SW480 (cell line): ENCODE results near the gene PPP1R27.
A peak's percentile ranks its signal among the peaks of the same experiment; 100 is the strongest.

ENCODE experiments used
- DNase-seq: peaks from one replicate; pipeline ENCODE4 v3.0.0-alpha.2; 2016; ENCODE audit warnings: low spot score

The PPP1R27 gene, protein sequence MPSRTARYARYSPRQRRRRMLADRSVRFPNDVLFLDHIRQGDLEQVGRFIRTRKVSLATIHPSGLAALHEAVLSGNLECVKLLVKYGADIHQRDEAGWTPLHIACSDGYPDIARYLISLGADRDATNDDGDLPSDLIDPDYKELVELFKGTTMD

GRCh38 chr17:81834831-81835267 is at the start of gene PPP1R27:
Gene PPP1R27 (minus strand): TSS chr17:81835050. CDS start chr17:81834953, 97 bp downstream.
- no peak for DNase-seq

GRCh38 chr17:81884520-81884919 is 49.7 kb upstream of the PPP1R27 start:
- no peak for DNase-seq

GRCh38 chr17:81879121-81879520 is 44.3 kb upstream of the PPP1R27 start:
- no peak for DNase-seq

- no peak for DNase-seq
Measured at GRCh38 chr17:81878294-81878693, 43.4 kb upstream of the PPP1R27 start.

DNA sequence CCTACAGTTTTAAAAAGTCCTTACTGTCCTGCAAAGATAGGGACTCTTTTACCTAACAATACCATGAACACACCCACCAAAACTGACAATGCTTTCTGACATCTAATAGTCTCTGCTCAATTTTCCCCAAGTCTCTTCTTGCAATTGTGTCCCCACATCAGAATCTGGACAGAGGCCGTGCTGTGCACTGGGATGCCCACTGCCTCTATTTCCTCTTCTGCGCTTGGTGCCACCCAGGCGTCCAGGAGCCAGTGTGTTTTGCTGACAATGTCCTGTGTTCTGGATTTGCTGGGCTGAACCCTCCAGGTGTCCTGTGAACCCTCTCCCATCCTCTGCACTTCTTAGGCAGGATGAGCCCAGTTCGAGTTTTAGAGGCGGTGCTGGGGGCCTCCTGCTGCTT is 42.7 kb upstream of the PPP1R27 start:
- DNase-seq: no peak

- DNase-seq: peak; percentile 84
Measured at GRCh38 chr17:81871387-81872230, 36.8 kb upstream of the PPP1R27 start.

DNA sequence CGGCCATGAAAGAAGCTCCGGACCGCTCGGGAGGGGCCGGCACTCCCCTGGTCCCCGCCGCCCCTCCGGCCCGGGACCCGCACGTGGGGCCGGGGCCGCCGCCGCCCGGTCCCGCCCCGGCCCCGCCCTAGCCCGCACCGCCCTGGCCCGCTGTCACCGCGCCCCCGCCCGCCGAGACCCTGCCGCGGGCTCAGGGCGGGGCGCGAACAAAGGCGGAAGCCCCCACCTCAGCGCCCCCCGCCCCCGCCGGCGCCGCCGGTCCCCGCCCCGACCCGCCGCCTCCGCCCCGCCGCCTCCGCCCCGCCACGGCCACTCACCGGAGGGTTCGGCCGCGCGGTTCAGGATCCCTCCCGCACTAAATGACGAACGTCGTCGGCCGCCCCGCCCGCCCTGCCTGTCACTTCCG is 36.1 kb upstream of the PPP1R27 start, which contains the start of gene ARHGDIA:
Gene ARHGDIA (minus strand): TSS at position 357 of the 406 bp plus-strand sequence. CDS start 1,407 bp downstream, outside the sequence.
- no peak for DNase-seq

- peak; percentile 59 for DNase-seq
Measured at GRCh38 chr17:81870131-81870980, 35.5 kb upstream of the PPP1R27 start.

GRCh38 chr17:81869221-81870130 is 34.6 kb upstream of the PPP1R27 start:
- peak; percentile 43 for DNase-seq

DNA sequence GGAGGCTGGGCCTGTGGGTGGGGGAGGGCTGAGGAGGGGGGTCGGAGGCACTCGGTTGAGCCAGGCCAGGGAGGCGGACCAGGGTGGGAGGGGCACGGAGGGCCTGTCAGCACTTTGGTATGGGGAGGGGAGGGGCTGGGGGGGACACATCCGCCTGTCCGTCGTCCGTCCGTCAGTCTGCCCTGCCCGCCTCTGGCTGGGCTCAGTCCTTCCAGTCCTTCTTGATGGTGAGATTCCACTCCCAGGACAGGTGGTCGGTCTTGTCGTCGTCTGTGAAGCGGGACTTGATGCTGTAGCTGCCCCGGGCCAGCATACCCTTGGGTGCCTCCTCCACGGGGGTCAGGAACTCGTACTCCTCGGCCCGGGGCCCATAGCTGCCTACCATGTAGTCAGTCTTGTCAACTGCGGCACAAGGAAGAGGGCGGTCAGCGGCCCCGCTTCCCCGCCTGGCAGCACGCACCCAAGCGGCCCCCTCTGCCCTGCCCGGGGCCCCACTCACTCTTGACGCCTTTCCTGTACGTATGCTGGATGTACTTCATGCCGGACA is 33.9 kb upstream of the PPP1R27 start:
- peak; percentile 83 for DNase-seq

DNA sequence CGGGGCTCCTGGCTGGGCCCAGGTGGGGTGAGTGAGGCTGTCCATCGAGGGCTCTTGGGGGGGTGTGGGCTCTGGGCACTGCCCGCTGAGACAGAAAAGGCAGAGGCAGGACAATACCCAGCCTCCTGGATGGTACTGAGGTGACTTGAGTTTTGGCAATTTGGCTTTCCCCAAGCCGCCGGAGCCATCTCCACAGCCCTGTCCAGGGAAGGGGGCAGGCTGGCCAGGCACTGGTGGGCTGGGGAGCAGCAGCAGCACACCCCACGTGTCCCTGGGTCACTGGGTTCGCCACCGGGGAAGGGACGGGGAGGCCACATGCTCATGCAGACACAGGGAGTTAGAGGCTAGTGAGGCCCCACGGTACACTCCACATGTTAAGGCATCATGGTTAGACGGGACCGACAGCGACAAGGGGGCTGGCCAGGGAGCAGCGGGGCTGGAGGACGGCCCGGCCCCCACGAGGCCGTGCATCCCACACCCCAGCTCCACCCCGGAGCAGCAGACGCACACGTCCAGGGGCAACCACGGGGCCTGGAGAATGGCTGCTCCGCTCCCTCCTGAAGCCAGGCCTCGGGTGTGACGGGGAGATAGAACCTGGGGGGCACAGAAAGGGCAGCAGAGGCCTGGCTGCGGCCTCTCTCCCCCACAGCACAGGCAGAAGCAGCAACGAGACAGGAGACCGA is 33.3 kb upstream of the PPP1R27 start:
- DNase-seq: peak; percentile 62

DNA sequence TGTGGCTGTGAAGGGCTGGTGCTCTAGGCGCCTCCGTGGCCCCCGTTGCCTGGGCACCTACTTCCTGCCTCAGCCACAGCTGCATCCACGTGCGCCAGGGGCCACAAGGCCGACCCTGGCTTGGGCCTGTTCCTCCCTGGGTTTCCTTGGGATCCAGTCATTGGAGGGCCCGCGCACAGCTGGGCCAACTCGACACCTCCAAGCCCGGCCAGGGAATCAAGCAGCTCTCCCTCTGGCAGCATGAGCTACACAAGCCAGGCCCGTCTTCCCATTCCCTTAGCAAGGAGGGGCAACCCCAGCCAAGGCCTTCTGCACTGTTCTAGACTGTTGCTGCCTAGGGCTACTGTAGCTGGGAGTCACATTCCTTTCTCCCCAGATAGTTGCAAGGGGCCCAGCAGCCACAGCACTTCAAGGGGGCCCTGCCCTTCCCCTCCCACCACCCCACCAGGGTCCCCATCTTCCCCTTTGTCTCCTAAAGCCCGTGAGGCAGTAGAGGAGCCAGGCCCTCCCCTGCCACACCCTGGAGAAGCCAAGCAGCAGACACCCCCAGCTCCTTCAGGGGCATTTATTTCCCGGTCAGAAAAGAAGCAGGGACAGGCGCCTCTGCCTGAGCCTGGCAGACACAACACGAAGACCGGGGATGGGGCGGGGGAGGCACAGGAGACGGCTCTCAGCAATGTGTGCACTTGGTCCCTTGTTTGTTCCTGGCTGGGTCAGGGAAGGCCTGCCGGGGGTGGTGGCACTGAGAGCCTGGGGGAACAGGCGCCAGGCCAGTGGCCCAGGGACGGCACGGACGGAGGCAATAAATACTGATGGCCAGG is 32.5 kb upstream of the PPP1R27 start:
- peak; percentile 68 for DNase-seq

DNA sequence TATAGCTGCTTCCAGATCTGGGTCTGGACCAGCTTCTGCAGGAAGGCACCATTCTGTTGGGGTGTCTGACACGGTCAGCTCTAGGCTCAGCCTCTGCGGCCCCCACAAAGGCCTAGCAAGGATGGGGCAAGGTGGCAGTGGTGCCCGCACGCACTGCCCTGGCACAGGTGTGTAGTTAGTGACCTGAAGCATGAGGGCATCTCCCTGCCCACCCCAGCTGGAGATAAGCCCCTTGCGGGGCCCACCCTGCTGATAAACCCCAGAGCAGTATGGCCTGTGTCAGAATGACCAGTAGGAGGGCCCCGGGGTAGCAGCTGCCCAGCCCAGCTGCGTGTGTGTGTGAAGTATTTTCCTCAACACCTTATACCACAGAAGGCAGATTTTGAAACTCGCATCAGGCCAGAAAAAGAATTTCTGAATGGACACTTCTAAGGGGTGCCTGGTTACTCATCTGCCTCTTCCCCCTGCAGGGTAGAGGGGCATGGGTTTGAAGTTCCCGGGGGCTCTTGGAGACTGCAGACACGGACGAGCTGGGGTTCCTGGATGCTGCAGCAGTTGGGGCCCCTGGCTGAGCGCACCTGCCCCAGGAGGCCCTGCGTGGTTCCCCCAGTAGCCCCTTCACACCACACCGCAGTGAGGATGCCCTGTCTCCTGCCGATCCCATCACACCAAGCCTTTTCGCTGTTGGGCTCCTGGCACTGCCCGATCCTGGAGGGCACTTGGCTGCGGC is 31.8 kb upstream of the PPP1R27 start:
- DNase-seq: no peak

DNA sequence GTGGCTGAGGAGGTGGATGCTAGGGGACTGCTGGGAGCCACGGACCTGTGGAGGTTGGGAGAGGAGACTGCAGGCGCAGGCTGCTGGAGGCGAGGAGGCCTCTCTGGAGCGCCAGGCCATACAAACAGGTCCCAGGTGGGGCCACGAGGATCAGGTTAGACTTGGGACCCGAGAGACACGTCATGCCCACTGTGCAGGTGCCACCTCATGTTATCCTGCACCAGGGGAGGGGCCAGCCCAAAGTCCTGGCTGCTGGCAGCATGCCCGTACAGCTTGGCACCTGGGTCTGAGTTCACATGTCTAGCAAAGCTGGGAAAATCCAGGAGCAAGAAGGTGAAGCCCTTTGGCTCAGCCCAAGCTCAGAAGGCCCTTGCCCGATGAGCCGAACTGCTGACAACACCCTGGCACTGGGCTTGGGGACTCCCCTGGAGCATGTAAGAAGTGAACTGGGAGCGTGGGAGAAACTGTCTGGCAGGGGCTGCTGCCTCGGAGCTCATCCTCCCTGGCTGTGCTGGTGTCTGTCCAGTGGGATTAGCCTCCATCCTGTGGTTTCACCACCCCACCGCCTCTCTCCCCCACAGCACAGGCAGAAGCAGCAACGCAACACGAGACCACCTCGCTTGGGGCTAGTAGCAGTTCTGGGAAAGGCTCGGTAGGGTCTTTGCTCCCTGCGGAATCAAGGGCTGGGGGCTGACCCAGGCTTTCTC is 31.0 kb upstream of the PPP1R27 start:
- peak; percentile 76 for DNase-seq

- DNase-seq: no peak
Measured at GRCh38 chr17:81865358-81865732, 30.5 kb upstream of the PPP1R27 start.

- no peak for DNase-seq
Measured at GRCh38 chr17:81863833-81864768, 29.3 kb upstream of the PPP1R27 start.

- no peak for DNase-seq
Measured at GRCh38 chr17:81863123-81863675, 28.3 kb upstream of the PPP1R27 start.
